K562 (cell line): Measurements from ENCODE around the gene IQCC. TPM values are rescaled to one million over a fixed set of nuclear protein-coding genes. Genes with fewer than 3 reads are reported as not detected.

Experiments
- CBFA2T3 ChIP-seq: fragments of 450-650 bp; IDR thresholded peaks from 2 replicates; pipeline ENCODE4 v1.6.1; 2017
- CBX3 ChIP-seq, 2 experiments: IDR thresholded peaks; 1 replicate in 1 of 2; 2 replicates in 1 of 2; pipeline ENCODE4 v1.6.1; 2012; ENCODE audit warnings: inconsistent platforms in 2 of 2, low read length in 2 of 2, borderline replicate concordance in 1 of 2, control low read depth in 1 of 2
- CHD2 ChIP-seq: IDR thresholded peaks from 2 replicates; pipeline ENCODE4 v1.6.1; 2011; ENCODE audit warnings: low read depth, low read length
- DACH1 ChIP-seq: fragments of 450-650 bp; IDR thresholded peaks from 2 replicates; pipeline ENCODE4 v1.6.1; 2018; ENCODE audit not compliant: partially characterized antibody
- E2F3 ChIP-seq: fragments of 250-450 bp; sonication (Bioruptor Pico); IDR thresholded peaks from 2 replicates; pipeline ENCODE4 v1.4.0; 2020; ENCODE audit warnings: mild to moderate bottlenecking
- FUS ChIP-seq: fragments of 200-400 bp; formaldehyde crosslinking; optimal IDR thresholded peaks from 2 replicates; pipeline ENCODE3; 2017; ENCODE audit warnings: low read depth, low read length
- GTF2E2 ChIP-seq: fragments of 200-800 bp; sonication (Bioruptor generic); IDR thresholded peaks from 2 replicates; pipeline ENCODE4 v1.6.1; 2016; ENCODE audit warnings: missing genetic modification characterization, missing compliant biosample characterization
- KLF6 ChIP-seq: fragments of 250-450 bp; sonication (Bioruptor Pico); IDR thresholded peaks from 2 replicates; pipeline ENCODE4 v1.4.0; 2020; ENCODE audit warnings: mild to moderate bottlenecking, moderate library complexity, borderline replicate concordance
- SMARCB1 ChIP-seq: IDR thresholded peaks from 2 replicates; pipeline ENCODE4 v1.6.1; 2011; ENCODE audit warnings: improper control_type of control experiment, low read depth; ENCODE audit not compliant: insufficient read length
- SRF ChIP-seq, 2 experiments: fragments of 250-450, 450-650 bp in 1 of 2; sonication (Bioruptor Pico) in 1 of 2; sonication (generic) in 1 of 2; formaldehyde crosslinking; IDR thresholded peaks; 2 replicates each; pipeline versions ENCODE4 v1.5.0 to v1.5.1; 2020 to 2022; ENCODE audit warnings: mild to moderate bottlenecking in 1 of 2, missing genetic modification reagents in 1 of 2
- TBL1XR1 ChIP-seq, 2 experiments: IDR thresholded peaks; 2 replicates each; pipeline ENCODE4 v1.6.1; 2012; ENCODE audit warnings: improper control_type of control experiment in 2 of 2, low read length in 2 of 2, mild to moderate bottlenecking in 1 of 2
- THRAP3 ChIP-seq: fragments of 450-650 bp; IDR thresholded peaks from 2 replicates; pipeline ENCODE4 v1.6.1; 2016; ENCODE audit warnings: mild to moderate bottlenecking, inconsistent platforms, borderline replicate concordance
- ZKSCAN8 ChIP-seq: fragments of 200-800 bp; sonication (Bioruptor generic); IDR thresholded peaks from 2 replicates; pipeline ENCODE4 v1.6.1; 2016; ENCODE audit warnings: missing genetic modification characterization, missing compliant biosample characterization
- ZNF3 ChIP-seq: fragments of 250-450 bp; sonication (Bioruptor Pico); IDR thresholded peaks from 2 replicates; pipeline ENCODE4 v1.5.0; 2021; ENCODE audit warnings: mild to moderate bottlenecking, moderate library complexity
- polyA plus RNA-seq, 8 experiments: library from polyadenylated mRNA; depleted of rRNA in 4 of 8; stranded (reverse) in 5 of 8; unstranded in 3 of 8; fragments of >200 nt; fragmentation: Nextera tagmentation in 2 of 8; fragmentation: Illumina TruSeq in 1 of 8; extraction: Ambion mirVana in 2 of 8; extraction: Trizol in 1 of 8; gene quantifications; 2 replicates each; pipeline versions ENCODE4 v1.2.1 to v1.2.3, GENCODE V29; 2011 to 2014; ENCODE audit warnings: inconsistent platforms in 1 of 8, missing spikeins in 1 of 8
- total RNA-seq, 7 experiments: library from RNA; depleted of rRNA in 6 of 7; stranded (reverse); fragments of >200 nt in 6 of 7; fragmentation: Illumina TruSeq in 2 of 7; extraction: Trizol in 2 of 7; gene quantifications; 2 replicates each; pipeline versions ENCODE4 v1.2.1 to v1.2.3, GENCODE V29; 2011 to 2021; ENCODE audit warnings: low replicate concordance in 1 of 7
- TF ChIP-seq, protein P1 (sequence below): sonication (generic); formaldehyde crosslinking; IDR thresholded peaks from 2 replicates; pipeline ENCODE4 v1.8.0; 2022; ENCODE audit warnings: missing genetic modification reagents, mild to moderate bottlenecking, borderline replicate concordance
- TF ChIP-seq, protein P2 (sequence below), 2 experiments: fragments of 450-650 bp; IDR thresholded peaks; 2 replicates each; pipeline ENCODE4 v1.6.1; 2018; ENCODE audit warnings: mild to moderate bottlenecking in 2 of 2, low read depth in 1 of 2; ENCODE audit not compliant: partially characterized antibody in 2 of 2
- TF ChIP-seq, protein P3 (sequence below): fragments of 450-650 bp; formaldehyde crosslinking; conservative IDR thresholded peaks from 2 replicates; pipeline ENCODE4 v1.4.0; 2022; ENCODE audit warnings: mild to moderate bottlenecking, missing genetic modification characterization

Gene IQCC
- total and polyA plus RNA-seq, 9 of the 15 experiments (the other 6 are each of a cell fraction or from before 2014, with no cell fraction given) = 8.1 to 16.5 (median 10.7) TPM

DNA sequence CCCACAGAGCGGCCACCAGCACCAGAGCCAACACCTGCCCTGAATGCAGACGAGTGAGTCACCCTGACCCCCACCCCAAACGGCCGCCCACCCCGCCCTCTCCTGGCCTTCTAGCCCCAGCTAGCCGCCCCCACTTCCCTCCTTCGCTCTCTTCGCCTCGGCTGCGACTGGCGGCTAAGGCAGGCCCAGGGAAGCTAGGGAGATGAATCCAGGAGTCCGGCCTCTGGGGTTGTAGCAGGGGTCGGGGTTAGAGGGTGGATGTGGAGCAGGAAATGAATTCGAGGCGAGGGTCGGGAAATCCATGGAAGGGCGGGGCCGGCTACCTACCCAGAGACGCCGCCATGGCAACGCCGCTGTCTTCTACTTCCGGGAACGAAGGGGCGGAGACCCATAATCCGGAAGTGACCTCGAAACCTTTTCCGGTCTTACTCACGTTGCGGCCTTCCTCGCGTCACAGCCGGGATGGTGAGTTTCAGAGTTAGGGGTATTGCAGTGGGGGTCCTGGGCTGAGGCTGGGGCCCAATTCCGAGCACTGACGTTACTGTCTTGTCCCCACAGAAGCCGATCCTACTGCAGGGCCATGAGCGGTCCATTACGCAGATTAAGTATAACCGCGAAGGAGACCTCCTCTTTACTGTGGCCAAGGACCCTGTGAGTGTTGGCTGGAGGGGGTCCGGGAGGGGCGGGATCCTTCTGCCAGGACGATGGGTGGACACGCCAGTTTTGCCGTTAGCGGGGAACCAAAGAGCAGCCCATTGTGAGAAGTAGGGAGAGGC, 16.7 kb downstream of the IQCC start, which contains the start of the genes EIF3I and TMEM234 (continued):
- TF ChIP-seq DACH1 (no peak), TBL1XR1 (IDR thresholded peaks at IDR 0.05; ENCODE audit: low read length in 2 of 2) (no peak), CHD2 (no peak; the same call in none of the 2 replicates), CBX3 (IDR thresholded peaks at IDR 0.05; ENCODE audit: borderline replicate concordance in 1 of 2, low read length in 2 of 2) (no peak), SRF (CRISPR knock-in tag; IDR thresholded peaks at IDR 0.05) (no peak), CBFA2T3 (no peak), KLF6 (CRISPR knock-in tag) (no peak; the same call in 1 of the 2 replicates), E2F3 (no peak), GTF2E2 (tag) (no peak), SMARCB1 (no peak), THRAP3 (no peak), FUS (no peak), ZNF3 (CRISPR knock-in tag) (no peak), ZKSCAN8 (CRISPR knock-in tag) (no peak)
- TF ChIP-seq, protein P1, sequence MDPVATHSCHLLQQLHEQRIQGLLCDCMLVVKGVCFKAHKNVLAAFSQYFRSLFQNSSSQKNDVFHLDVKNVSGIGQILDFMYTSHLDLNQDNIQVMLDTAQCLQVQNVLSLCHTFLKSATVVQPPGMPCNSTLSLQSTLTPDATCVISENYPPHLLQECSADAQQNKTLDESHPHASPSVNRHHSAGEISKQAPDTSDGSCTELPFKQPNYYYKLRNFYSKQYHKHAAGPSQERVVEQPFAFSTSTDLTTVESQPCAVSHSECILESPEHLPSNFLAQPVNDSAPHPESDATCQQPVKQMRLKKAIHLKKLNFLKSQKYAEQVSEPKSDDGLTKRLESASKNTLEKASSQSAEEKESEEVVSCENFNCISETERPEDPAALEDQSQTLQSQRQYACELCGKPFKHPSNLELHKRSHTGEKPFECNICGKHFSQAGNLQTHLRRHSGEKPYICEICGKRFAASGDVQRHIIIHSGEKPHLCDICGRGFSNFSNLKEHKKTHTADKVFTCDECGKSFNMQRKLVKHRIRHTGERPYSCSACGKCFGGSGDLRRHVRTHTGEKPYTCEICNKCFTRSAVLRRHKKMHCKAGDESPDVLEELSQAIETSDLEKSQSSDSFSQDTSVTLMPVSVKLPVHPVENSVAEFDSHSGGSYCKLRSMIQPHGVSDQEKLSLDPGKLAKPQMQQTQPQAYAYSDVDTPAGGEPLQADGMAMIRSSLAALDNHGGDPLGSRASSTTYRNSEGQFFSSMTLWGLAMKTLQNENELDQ (CRISPR knock-in tag) = no peak
- TF ChIP-seq, protein P2, sequence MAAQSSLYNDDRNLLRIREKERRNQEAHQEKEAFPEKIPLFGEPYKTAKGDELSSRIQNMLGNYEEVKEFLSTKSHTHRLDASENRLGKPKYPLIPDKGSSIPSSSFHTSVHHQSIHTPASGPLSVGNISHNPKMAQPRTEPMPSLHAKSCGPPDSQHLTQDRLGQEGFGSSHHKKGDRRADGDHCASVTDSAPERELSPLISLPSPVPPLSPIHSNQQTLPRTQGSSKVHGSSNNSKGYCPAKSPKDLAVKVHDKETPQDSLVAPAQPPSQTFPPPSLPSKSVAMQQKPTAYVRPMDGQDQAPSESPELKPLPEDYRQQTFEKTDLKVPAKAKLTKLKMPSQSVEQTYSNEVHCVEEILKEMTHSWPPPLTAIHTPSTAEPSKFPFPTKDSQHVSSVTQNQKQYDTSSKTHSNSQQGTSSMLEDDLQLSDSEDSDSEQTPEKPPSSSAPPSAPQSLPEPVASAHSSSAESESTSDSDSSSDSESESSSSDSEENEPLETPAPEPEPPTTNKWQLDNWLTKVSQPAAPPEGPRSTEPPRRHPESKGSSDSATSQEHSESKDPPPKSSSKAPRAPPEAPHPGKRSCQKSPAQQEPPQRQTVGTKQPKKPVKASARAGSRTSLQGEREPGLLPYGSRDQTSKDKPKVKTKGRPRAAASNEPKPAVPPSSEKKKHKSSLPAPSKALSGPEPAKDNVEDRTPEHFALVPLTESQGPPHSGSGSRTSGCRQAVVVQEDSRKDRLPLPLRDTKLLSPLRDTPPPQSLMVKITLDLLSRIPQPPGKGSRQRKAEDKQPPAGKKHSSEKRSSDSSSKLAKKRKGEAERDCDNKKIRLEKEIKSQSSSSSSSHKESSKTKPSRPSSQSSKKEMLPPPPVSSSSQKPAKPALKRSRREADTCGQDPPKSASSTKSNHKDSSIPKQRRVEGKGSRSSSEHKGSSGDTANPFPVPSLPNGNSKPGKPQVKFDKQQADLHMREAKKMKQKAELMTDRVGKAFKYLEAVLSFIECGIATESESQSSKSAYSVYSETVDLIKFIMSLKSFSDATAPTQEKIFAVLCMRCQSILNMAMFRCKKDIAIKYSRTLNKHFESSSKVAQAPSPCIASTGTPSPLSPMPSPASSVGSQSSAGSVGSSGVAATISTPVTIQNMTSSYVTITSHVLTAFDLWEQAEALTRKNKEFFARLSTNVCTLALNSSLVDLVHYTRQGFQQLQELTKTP (IDR thresholded peaks at IDR 0.05; ENCODE audit: low read depth in 1 of 2, partially characterized antibody in 2 of 2) = peak in 1 of 2 experiments; percentile 51
- TF ChIP-seq, protein P3, sequence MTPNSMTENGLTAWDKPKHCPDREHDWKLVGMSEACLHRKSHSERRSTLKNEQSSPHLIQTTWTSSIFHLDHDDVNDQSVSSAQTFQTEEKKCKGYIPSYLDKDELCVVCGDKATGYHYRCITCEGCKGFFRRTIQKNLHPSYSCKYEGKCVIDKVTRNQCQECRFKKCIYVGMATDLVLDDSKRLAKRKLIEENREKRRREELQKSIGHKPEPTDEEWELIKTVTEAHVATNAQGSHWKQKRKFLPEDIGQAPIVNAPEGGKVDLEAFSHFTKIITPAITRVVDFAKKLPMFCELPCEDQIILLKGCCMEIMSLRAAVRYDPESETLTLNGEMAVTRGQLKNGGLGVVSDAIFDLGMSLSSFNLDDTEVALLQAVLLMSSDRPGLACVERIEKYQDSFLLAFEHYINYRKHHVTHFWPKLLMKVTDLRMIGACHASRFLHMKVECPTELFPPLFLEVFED (CRISPR knock-in tag) = 0 out of 2 replicates have a peak, but pooled peaks have one; percentile 13
